ENCODE data around the gene EGR1.

The EGR1 gene

GRCh38 chr5:138441221-138441620 lies 24.1 kb upstream of the EGR1 start:
- H3K9me3 ChIP-seq (ENCODE audit: control insufficient read depth in 2 of 2, low read length in 2 of 2), result no peaks in the 10 kb centered on the region

GRCh38 chr5:138444078-138444773 lies 21.1 kb upstream of the EGR1 start:
- Histone ChIP-seq H3K9ac (ENCODE audit: low read depth in 1 of 2, low read length in 2 of 2) (no peak overlapping the region), H3K27ac (ENCODE audit: low read depth in 2 of 2, low read length in 2 of 2) (no peak overlapping the region), H3K4me3 (ENCODE audit: low read length in 2 of 2) (no peak overlapping the region), H3K4me1 (ENCODE audit: control insufficient read depth in 2 of 2, insufficient read depth in 2 of 2, low read length in 2 of 2) (peaks cover 3 to 5% of the 10 kb centered on the region in 2 donors), H3K9me3 (ENCODE audit: control insufficient read depth in 2 of 2, low read length in 2 of 2) (no peaks in the 10 kb centered on the region), H3K27me3 (ENCODE audit: control insufficient read depth in 2 of 2, insufficient read depth in 2 of 2, low read length in 2 of 2) (peaks cover 2 to 10% of the 10 kb centered on the region in 2 donors), H3K36me3 (ENCODE audit: control insufficient read depth in 2 of 2, insufficient read depth in 2 of 2, low read length in 2 of 2) (no peaks in the 10 kb centered on the region)

More at GRCh38 chr5:138441221-138441620, 24.1 kb upstream of the EGR1 start:
- peaks cover 3 to 6% of the 10 kb centered on the region in 2 donors for H3K36me3 ChIP-seq (ENCODE audit: control insufficient read depth in 2 of 2, insufficient read depth in 2 of 2, low read length in 2 of 2)
- no peak overlapping the region for H3K9ac ChIP-seq (ENCODE audit: low read depth in 1 of 2, low read length in 2 of 2)
- H3K27ac ChIP-seq (ENCODE audit: low read depth in 2 of 2, low read length in 2 of 2), result no peak overlapping the region
- H3K4me3 ChIP-seq (ENCODE audit: low read length in 2 of 2), result no peak overlapping the region
- peaks cover 10 to 11% of the 10 kb centered on the region in 2 donors for H3K4me1 ChIP-seq (ENCODE audit: control insufficient read depth in 2 of 2, insufficient read depth in 2 of 2, low read length in 2 of 2)
- H3K27me3 ChIP-seq (ENCODE audit: control insufficient read depth in 2 of 2, insufficient read depth in 2 of 2, low read length in 2 of 2), result peaks cover 2 to 13% of the 10 kb centered on the region in 2 donors

GRCh38 chr5:138444774-138445546 lies 20.3 kb upstream of the EGR1 start:
- no peaks in the 10 kb centered on the region for H3K36me3 ChIP-seq (ENCODE audit: control insufficient read depth in 2 of 2, insufficient read depth in 2 of 2, low read length in 2 of 2)
- H3K4me1 ChIP-seq (ENCODE audit: control insufficient read depth in 2 of 2, insufficient read depth in 2 of 2, low read length in 2 of 2), result no peaks in the 10 kb centered on the region
- no peak overlapping the region for H3K27ac ChIP-seq (ENCODE audit: low read depth in 2 of 2, low read length in 2 of 2)
- peaks cover under 1 to 4% of the 10 kb centered on the region in 2 donors for H3K27me3 ChIP-seq (ENCODE audit: control insufficient read depth in 2 of 2, insufficient read depth in 2 of 2, low read length in 2 of 2)
- H3K4me3 ChIP-seq (ENCODE audit: low read length in 2 of 2), result no peak overlapping the region
- no peak overlapping the region for H3K9ac ChIP-seq (ENCODE audit: low read depth in 1 of 2, low read length in 2 of 2)
- H3K9me3 ChIP-seq (ENCODE audit: control insufficient read depth in 2 of 2, low read length in 2 of 2), result no peaks in the 10 kb centered on the region

GRCh38 chr5:138445547-138446271 lies 19.6 kb upstream of the EGR1 start:
- Histone ChIP-seq H3K4me3 (ENCODE audit: low read length in 2 of 2) (no peak overlapping the region), H3K27ac (ENCODE audit: low read depth in 2 of 2, low read length in 2 of 2) (no peak overlapping the region)

GRCh38 chr5:138448070-138448469 lies 17.2 kb upstream of the EGR1 start:
- no peak overlapping the region for H3K27ac ChIP-seq (ENCODE audit: low read depth in 2 of 2, low read length in 2 of 2)
- no peak overlapping the region for H3K4me3 ChIP-seq (ENCODE audit: low read length in 2 of 2)
- no peaks in the 10 kb centered on the region for H3K4me1 ChIP-seq (ENCODE audit: control insufficient read depth in 2 of 2, insufficient read depth in 2 of 2, low read length in 2 of 2)
- H3K9ac ChIP-seq (ENCODE audit: low read depth in 1 of 2, low read length in 2 of 2), result no peak overlapping the region
- H3K9me3 ChIP-seq (ENCODE audit: control insufficient read depth in 2 of 2, low read length in 2 of 2), result no peaks in the 10 kb centered on the region
- H3K27me3 ChIP-seq (ENCODE audit: control insufficient read depth in 2 of 2, insufficient read depth in 2 of 2, low read length in 2 of 2), result no peaks in the 10 kb centered on the region
- H3K36me3 ChIP-seq (ENCODE audit: control insufficient read depth in 2 of 2, insufficient read depth in 2 of 2, low read length in 2 of 2), result no peaks in the 10 kb centered on the region

More at GRCh38 chr5:138445547-138446271, 19.6 kb upstream of the EGR1 start:
- Histone ChIP-seq H3K9me3 (ENCODE audit: control insufficient read depth in 2 of 2, low read length in 2 of 2) (no peaks in the 10 kb centered on the region), H3K36me3 (ENCODE audit: control insufficient read depth in 2 of 2, insufficient read depth in 2 of 2, low read length in 2 of 2) (no peaks in the 10 kb centered on the region), H3K27me3 (ENCODE audit: control insufficient read depth in 2 of 2, insufficient read depth in 2 of 2, low read length in 2 of 2) (no peaks in the 10 kb centered on the region), H3K9ac (ENCODE audit: low read depth in 1 of 2, low read length in 2 of 2) (no peak overlapping the region), H3K4me1 (ENCODE audit: control insufficient read depth in 2 of 2, insufficient read depth in 2 of 2, low read length in 2 of 2) (no peaks in the 10 kb centered on the region)

- H3K4me3 ChIP-seq (ENCODE audit: low read length in 2 of 2), result no peak overlapping the region
- H3K9me3 ChIP-seq (ENCODE audit: control insufficient read depth in 2 of 2, low read length in 2 of 2), result no peaks in the 10 kb centered on the region
- no peak overlapping the region for H3K27ac ChIP-seq (ENCODE audit: low read depth in 2 of 2, low read length in 2 of 2)
- H3K9ac ChIP-seq (ENCODE audit: low read depth in 1 of 2, low read length in 2 of 2), result no peak overlapping the region
- no peaks in the 10 kb centered on the region for H3K27me3 ChIP-seq (ENCODE audit: control insufficient read depth in 2 of 2, insufficient read depth in 2 of 2, low read length in 2 of 2)
- no peaks in the 10 kb centered on the region for H3K36me3 ChIP-seq (ENCODE audit: control insufficient read depth in 2 of 2, insufficient read depth in 2 of 2, low read length in 2 of 2)
- H3K4me1 ChIP-seq (ENCODE audit: control insufficient read depth in 2 of 2, insufficient read depth in 2 of 2, low read length in 2 of 2), result no peaks in the 10 kb centered on the region
Observed at GRCh38 chr5:138448481-138449398, 16.5 kb upstream of the EGR1 start.

- Histone ChIP-seq H3K27me3 (ENCODE audit: control insufficient read depth in 2 of 2, insufficient read depth in 2 of 2, low read length in 2 of 2) (no peaks in the 10 kb centered on the region), H3K4me1 (ENCODE audit: control insufficient read depth in 2 of 2, insufficient read depth in 2 of 2, low read length in 2 of 2) (no peaks in the 10 kb centered on the region), H3K27ac (ENCODE audit: low read depth in 2 of 2, low read length in 2 of 2) (no peak overlapping the region), H3K36me3 (ENCODE audit: control insufficient read depth in 2 of 2, insufficient read depth in 2 of 2, low read length in 2 of 2) (no peaks in the 10 kb centered on the region), H3K4me3 (ENCODE audit: low read length in 2 of 2) (peak overlapping the region in 1 of 2 donors; percentile 20), H3K9me3 (ENCODE audit: control insufficient read depth in 2 of 2, low read length in 2 of 2) (no peaks in the 10 kb centered on the region), H3K9ac (ENCODE audit: low read depth in 1 of 2, low read length in 2 of 2) (no peak overlapping the region)
Observed at GRCh38 chr5:138449501-138450239, 15.6 kb upstream of the EGR1 start.

- no peaks in the 10 kb centered on the region for H3K4me1 ChIP-seq (ENCODE audit: control insufficient read depth in 2 of 2, insufficient read depth in 2 of 2, low read length in 2 of 2)
- no peaks in the 10 kb centered on the region for H3K36me3 ChIP-seq (ENCODE audit: control insufficient read depth in 2 of 2, insufficient read depth in 2 of 2, low read length in 2 of 2)
- H3K9ac ChIP-seq (ENCODE audit: low read depth in 1 of 2, low read length in 2 of 2), result no peak overlapping the region
- H3K9me3 ChIP-seq (ENCODE audit: control insufficient read depth in 2 of 2, low read length in 2 of 2), result no peaks in the 10 kb centered on the region
- H3K27ac ChIP-seq (ENCODE audit: low read depth in 2 of 2, low read length in 2 of 2), result no peak overlapping the region
- H3K4me3 ChIP-seq (ENCODE audit: low read length in 2 of 2), result no peak overlapping the region
- H3K27me3 ChIP-seq (ENCODE audit: control insufficient read depth in 2 of 2, insufficient read depth in 2 of 2, low read length in 2 of 2), result no peaks in the 10 kb centered on the region
Observed at GRCh38 chr5:138450971-138451370, 14.3 kb upstream of the EGR1 start.

GRCh38 chr5:138452720-138453119 lies 12.6 kb upstream of the EGR1 start:
- Histone ChIP-seq H3K36me3 (ENCODE audit: control insufficient read depth in 2 of 2, insufficient read depth in 2 of 2, low read length in 2 of 2) (no peaks in the 10 kb centered on the region), H3K27me3 (ENCODE audit: control insufficient read depth in 2 of 2, insufficient read depth in 2 of 2, low read length in 2 of 2) (no peaks in the 10 kb centered on the region), H3K4me3 (ENCODE audit: low read length in 2 of 2) (no peak overlapping the region), H3K4me1 (ENCODE audit: control insufficient read depth in 2 of 2, insufficient read depth in 2 of 2, low read length in 2 of 2) (no peaks in the 10 kb centered on the region), H3K27ac (ENCODE audit: low read depth in 2 of 2, low read length in 2 of 2) (no peak overlapping the region), H3K9me3 (ENCODE audit: control insufficient read depth in 2 of 2, low read length in 2 of 2) (no peaks in the 10 kb centered on the region), H3K9ac (ENCODE audit: low read depth in 1 of 2, low read length in 2 of 2) (no peak overlapping the region)

All from mucosa of rectum (tissue), 2 donors.